Esophagus muscularis mucosa (tissue), 4 donors: ENCODE results near the gene AGTRAP. TPM values are rescaled to one million over a fixed set of nuclear protein-coding genes. Genes with fewer than 3 reads are reported as not detected.

ENCODE experiments used
- DNase-seq: peaks from one replicate; pipeline ENCODE4 v3.0.0-alpha.2; 2017; ENCODE audit errors: extremely low spot score
- H3K27ac ChIP-seq, 4 donors: fragments of 200-600 bp; sonication (generic); replicated peaks in 1 of 4; 1 replicate in 3 of 4; 2 replicates in 1 of 4; pipeline ENCODE4 v1.5.1; 2016 to 2019; ENCODE audit warnings: mild to moderate bottlenecking in 1 of 4
- H3K27me3 ChIP-seq, 4 donors: fragments of 200-600 bp; sonication (generic); one replicate each; pipeline versions ENCODE4 v1.5.1 to v1.6.0; 2016 to 2019
- H3K36me3 ChIP-seq, 4 donors: fragments of 200-600 bp; sonication (generic); one replicate each; pipeline ENCODE4 v1.5.1; 2016 to 2019
- H3K4me1 ChIP-seq, 4 donors: fragments of 200-600 bp; sonication (generic); one replicate each; pipeline ENCODE4 v1.5.1; 2016 to 2019
- H3K4me3 ChIP-seq, 4 donors: fragments of 200-600 bp; sonication (generic); 1 replicate in 2 of 4; 2 replicates in 2 of 4; pipeline ENCODE4 v1.5.1; 2016 to 2019; ENCODE audit warnings: mild to moderate bottlenecking in 4 of 4, moderate library complexity in 1 of 4
- H3K9me3 ChIP-seq, 4 donors: fragments of 200-600 bp; sonication (generic); 1 replicate in 3 of 4; 2 replicates in 1 of 4; pipeline ENCODE4 v1.5.1; 2016 to 2019
- EP300 ChIP-seq: sonication (generic); formaldehyde crosslinking; IDR thresholded peaks from one replicate; pipeline ENCODE4 v1.6.1; 2017; ENCODE audit warnings: antibody characterized with exemption
- POLR2A ChIP-seq: fragments of 450-650 bp; IDR thresholded peaks from one replicate; pipeline ENCODE4 v1.6.1; 2017; ENCODE audit warnings: antibody characterized with exemption, moderate library complexity, mild to moderate bottlenecking, low read depth
- POLR2AphosphoS5 ChIP-seq, 2 donors: sonication (generic); formaldehyde crosslinking; IDR thresholded peaks; one replicate each; pipeline ENCODE4 v1.6.1; 2017; ENCODE audit warnings: antibody characterized with exemption in 2 of 2
- WGBS: methylation state at CpG from one replicate; pipeline ENCODE4 v1.1.5; 2018; 5-methylcytosine and 5-hydroxymethylcytosine counted together
- intact Hi-C: fragments of 100-400 bp; cut with DNase I; formaldehyde crosslinking; loops from one replicate; pipeline ENCODE4 v1.15.1; 2023
- total RNA-seq, 4 donors: library from RNA; depleted of rRNA; stranded (reverse); fragments of >200 nt; gene quantifications; one replicate each; pipeline versions ENCODE4 v1.1.0 to v1.2.1, GENCODE V29; 2016
- TF ChIP-seq, protein P1 (sequence below), 3 experiments: fragments of 200-600 bp in 2 of 3; fragments of 450-650 bp in 1 of 3; sonication (generic) in 2 of 3; IDR thresholded peaks; one replicate each; pipeline ENCODE4 v1.5.1; 2017 to 2019; ENCODE audit warnings: antibody characterized with exemption in 3 of 3, mild to moderate bottlenecking in 2 of 3, moderate library complexity in 1 of 3

The AGTRAP gene
- total RNA-seq, 4 donors from 2014 or later, result 31.6 to 73.4 (median 45.6) TPM

DNA sequence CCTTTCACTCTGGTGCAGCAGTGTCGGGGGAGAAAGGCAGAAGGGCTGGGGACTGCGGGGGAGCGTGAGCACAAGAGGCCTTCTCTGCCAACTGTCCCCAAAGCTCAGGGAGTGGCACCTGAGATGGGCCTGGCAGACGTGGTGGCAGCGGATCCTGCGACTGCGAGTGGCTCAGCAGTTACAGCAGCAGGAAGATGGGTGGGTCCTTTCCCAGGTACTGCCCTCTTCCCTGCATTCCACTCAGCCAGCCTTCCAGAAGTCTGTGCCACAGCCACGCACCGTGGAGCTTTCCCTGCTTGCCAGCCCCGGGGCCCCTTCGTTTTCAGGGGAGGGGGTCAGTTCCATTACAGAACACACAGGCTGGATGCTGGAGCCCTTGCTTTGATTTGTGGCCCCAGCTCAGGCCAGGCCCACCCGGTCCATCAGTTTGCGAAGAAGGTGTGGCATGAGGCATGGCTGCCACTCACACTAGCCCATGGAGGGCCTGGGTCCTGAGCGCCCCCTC lies 52.7 kb downstream of the AGTRAP start:
- Histone ChIP-seq H3K4me1 (peaks cover 74 to 86% (median 81%) of the 10 kb centered on the region in 4 donors), H3K9me3 (no peaks in the 10 kb centered on the region), H3K27me3 (no peaks in the 10 kb centered on the region), H3K36me3 (peaks cover 0 to 23% (median 19%) of the 10 kb centered on the region in 4 donors), H3K27ac (peak overlapping the region; percentile 87 to 92 (median 90)), H3K4me3 (no peak overlapping the region)
- no peak for TF ChIP-seq POLR2A
- TF ChIP-seq, protein P1, sequence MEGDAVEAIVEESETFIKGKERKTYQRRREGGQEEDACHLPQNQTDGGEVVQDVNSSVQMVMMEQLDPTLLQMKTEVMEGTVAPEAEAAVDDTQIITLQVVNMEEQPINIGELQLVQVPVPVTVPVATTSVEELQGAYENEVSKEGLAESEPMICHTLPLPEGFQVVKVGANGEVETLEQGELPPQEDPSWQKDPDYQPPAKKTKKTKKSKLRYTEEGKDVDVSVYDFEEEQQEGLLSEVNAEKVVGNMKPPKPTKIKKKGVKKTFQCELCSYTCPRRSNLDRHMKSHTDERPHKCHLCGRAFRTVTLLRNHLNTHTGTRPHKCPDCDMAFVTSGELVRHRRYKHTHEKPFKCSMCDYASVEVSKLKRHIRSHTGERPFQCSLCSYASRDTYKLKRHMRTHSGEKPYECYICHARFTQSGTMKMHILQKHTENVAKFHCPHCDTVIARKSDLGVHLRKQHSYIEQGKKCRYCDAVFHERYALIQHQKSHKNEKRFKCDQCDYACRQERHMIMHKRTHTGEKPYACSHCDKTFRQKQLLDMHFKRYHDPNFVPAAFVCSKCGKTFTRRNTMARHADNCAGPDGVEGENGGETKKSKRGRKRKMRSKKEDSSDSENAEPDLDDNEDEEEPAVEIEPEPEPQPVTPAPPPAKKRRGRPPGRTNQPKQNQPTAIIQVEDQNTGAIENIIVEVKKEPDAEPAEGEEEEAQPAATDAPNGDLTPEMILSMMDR (IDR thresholded peaks at IDR 0.05), result no peak
- TF ChIP-seq POLR2AphosphoS5 (IDR thresholded peaks at IDR 0.05), result no peak
- TF ChIP-seq EP300, result no peak
- WGBS, result 97% methylated on average over 11 of the region's 14 CpGs
- no peak for DNase-seq
- intact Hi-C loops, result loop anchor here (5.0 kb wide), 1 partner anchor 51 kb away; the partner anchor contains the start of gene AGTRAP

DNA sequence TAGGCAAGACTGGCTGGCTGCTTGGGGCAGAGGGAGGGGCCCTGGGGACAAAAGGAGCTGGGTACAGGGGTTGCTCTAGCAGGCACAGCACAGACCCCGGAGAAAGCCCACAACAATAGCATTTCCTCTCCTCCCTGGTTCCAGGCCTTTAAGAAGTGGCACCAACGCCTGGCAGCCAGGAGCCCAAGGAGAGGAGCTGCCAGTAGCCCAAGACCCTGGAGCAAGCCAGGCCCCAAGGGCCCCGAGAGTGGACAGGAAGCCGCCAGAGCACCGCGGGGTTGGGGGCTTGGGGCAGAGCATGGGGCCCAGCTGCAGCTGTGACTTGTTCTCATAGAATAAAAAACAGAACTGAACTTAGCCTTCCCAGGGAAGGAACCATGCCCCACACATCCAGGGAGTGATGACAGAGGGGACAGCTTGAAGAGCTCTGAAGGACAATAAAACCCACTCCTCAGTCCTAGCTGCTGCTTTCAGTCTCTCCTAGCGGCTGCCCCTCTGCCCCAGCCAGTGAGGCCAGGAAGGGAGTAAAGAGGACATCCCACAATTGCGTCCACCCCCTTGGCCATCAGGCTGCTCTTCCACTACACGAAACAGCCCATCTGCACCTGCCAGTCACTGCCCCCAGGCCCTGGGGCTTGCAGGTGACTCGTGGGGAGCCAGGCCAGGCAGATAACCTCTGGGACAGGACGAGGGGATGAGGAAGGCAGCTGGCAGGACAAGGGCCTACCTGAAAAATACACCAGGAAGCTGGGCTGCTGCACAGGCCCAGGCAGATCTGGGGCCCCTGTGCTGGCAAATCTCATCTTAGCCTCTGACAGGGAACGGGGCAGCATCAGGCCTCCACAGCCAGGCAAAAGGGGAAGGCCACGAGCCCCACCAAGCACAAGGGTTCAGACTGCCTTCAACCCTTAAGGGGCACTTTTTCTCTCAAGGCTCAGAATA lies 53.5 kb downstream of the AGTRAP start:
- H3K4me3 ChIP-seq, result no peak overlapping the region
- intact Hi-C loops, result loop anchor here (5.0 kb wide), 1 partner anchor 52 kb away; the partner anchor contains the start of gene AGTRAP
- H3K27me3 ChIP-seq, result no peaks in the 10 kb centered on the region
- DNase-seq, result no peak
- WGBS, result 63% methylated on average over 3 of the region's 13 CpGs
- H3K36me3 ChIP-seq, result peaks cover 4 to 31% (median 27%) of the 10 kb centered on the region in 4 donors
- peaks cover 74 to 85% (median 78%) of the 10 kb centered on the region in 4 donors for H3K4me1 ChIP-seq
- no peak for TF ChIP-seq POLR2A
- no peak for TF ChIP-seq POLR2AphosphoS5 (IDR thresholded peaks at IDR 0.05)
- TF ChIP-seq EP300, result no peak
- TF ChIP-seq, protein P1 (IDR thresholded peaks at IDR 0.05), result no peak
- H3K27ac ChIP-seq, result peak overlapping the region; percentile 87 to 92 (median 90)
- H3K9me3 ChIP-seq, result no peaks in the 10 kb centered on the region

DNA sequence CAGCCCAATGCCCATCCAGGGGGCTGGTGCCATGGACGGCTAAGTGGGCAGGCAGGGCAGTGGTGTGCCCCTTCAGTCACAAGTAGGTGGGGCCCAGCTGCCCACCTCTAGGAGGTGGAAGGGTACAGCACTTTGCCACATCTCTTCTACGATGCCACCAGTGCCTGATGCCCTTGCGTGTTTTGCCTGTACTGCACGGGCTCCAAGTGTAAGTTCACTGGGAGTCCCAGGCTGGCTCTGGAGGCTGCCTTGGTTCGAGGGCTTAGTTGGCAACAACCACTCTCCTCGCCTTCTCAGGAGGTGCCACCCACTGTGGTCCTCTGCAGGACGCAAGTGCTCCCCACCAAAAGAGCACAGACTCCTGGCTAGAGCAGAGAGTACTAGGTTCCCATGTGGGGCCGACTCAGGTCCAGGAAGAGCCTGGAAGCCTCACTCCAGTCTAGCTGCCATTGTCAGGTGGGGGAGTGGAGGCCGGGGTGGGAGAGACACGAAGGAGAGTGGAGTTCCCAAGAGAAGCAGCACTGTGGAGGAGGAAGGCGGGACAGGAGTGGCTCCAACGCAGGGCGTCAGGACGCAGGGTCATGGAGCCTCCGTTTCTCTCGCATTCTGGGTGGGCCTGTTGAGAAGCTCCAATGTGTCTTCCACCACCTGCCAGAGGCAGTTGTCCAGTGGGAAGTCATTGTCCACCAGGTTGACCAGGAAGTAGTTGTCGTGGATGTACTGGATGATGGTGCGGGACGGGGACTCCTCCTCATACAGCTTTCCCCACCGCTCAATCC lies 54.4 kb downstream of the AGTRAP start:
- DNase-seq, result no peak
- intact Hi-C loops, result no loop called here
- Histone ChIP-seq H3K36me3 (peaks cover 13 to 40% (median 36%) of the 10 kb centered on the region in 4 donors), H3K27ac (peak overlapping the region; percentile 87 to 92 (median 90)), H3K27me3 (no peaks in the 10 kb centered on the region), H3K4me3 (no peak overlapping the region), H3K9me3 (no peaks in the 10 kb centered on the region), H3K4me1 (peaks cover 65 to 76% (median 69%) of the 10 kb centered on the region in 4 donors)
- TF ChIP-seq POLR2AphosphoS5 (IDR thresholded peaks at IDR 0.05), result no peak
- TF ChIP-seq, protein P1 (IDR thresholded peaks at IDR 0.05), result no peak
- TF ChIP-seq EP300, result no peak
- no peak for TF ChIP-seq POLR2A
- WGBS, result 86% methylated on average over 17 of the region's 20 CpGs

DNA sequence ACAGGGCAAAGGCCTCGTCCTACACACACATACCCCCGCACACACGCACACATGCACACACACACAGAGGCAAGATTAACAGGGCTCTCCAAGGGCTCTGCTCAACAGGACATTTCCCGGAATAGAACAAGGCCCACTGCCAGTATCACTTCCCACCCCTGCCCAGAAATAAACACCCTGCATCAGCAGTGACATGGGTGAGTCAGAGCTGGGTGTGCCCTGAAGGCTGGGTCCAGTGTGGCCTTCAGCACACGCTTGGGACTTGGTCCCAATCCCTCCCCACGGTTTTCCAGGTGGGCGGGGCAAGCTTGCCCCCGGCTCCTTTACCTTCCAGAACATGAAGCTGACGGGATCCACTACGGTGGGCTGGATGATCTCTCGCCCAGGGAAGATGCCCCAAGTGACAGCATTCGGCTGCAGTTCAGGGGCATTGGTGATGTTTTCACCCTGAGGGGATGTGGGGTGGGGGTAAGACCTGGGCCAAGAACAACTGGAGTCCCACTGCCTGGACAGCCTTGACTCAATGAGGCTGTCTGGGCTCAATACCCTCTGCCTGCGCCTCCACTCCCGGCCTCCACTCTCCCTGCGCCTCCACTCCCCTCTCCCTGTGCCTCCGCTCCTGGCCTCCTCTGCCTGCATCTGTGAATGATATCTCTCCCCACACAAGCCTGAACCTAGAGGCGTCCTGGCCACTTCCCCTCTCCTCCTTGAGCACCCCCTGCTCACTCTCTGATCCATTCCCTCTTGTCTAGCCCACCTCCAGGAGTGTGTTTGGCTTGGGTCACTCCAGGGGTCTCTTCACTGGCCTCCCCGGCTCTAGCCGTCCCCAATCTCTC lies 55.2 kb downstream of the AGTRAP start:
- Histone ChIP-seq H3K4me3 (peak overlapping the region in 3 of 4 donors; percentile 3 to 27 (median 13)), H3K36me3 (peaks cover 21 to 48% (median 44%) of the 10 kb centered on the region in 4 donors), H3K27ac (peak overlapping the region; percentile 87 to 92 (median 90)), H3K27me3 (no peaks in the 10 kb centered on the region), H3K9me3 (no peaks in the 10 kb centered on the region), H3K4me1 (peaks cover 59 to 75% (median 63%) of the 10 kb centered on the region in 4 donors)
- peak; percentile 98 for DNase-seq
- intact Hi-C loops, result no loop called here
- peak; percentile 42 for TF ChIP-seq POLR2A
- TF ChIP-seq POLR2AphosphoS5 (IDR thresholded peaks at IDR 0.05), result peak; percentile 96 to 97
- peak; percentile 98 for TF ChIP-seq EP300
- TF ChIP-seq, protein P1 (IDR thresholded peaks at IDR 0.05), result no peak
- 59% methylated on average over 16 of the region's 19 CpGs for WGBS
